HT1080 (cell line): ENCODE data around the gene TBC1D32. TPM values are rescaled to one million over a fixed set of nuclear protein-coding genes. Genes with fewer than 3 reads are reported as not detected.
"Not testable (repeated sequence)": the region's sequence is repeated elsewhere in the genome, so short reads cannot be mapped to it uniquely, and the experiment has no call there.

Experiments
- DNase-seq: peaks from one replicate; pipeline ENCODE4 v3.0.0-alpha.2; 2015; ENCODE audit warnings: low read depth
- polyA plus RNA-seq, 2 experiments: library from polyadenylated mRNA; depleted of rRNA; stranded (reverse); fragments of >200 nt; gene quantifications; 2 replicates each; pipeline ENCODE4 v1.2.3, GENCODE V29; 2015
- total RNA-seq: library from RNA; depleted of rRNA; stranded (reverse); fragments of >200 nt; shearing (Covaris generic); gene quantifications from 2 replicates; pipeline ENCODE4 v1.2.3, GENCODE V29; 2014; rRNA removed

The TBC1D32 gene
- total RNA-seq = 1.9 and 2.4 TPM in 2 replicates
- 1.6 and 3.2 TPM in 2 replicates for polyA plus RNA-seq (2015; cell fraction: cytosol; rRNA removed)
- polyA plus RNA-seq (2015; cell fraction: nucleus; rRNA removed) = 16.5 and 18.2 TPM in 2 replicates

- DNase-seq = peak; percentile 91
These were observed at the start of gene TBC1D32 for GRCh38 chr6:121334299-121335086. TBC1D32 (minus strand) TSS chr6:121334480; CDS start chr6:121334430, 50 bp downstream.

GRCh38 chr6:121383478-121383877 lies 49.2 kb upstream of the TBC1D32 start:
- DNase-seq = no peak

GRCh38 chr6:121382467-121383121 lies 48.3 kb upstream of the TBC1D32 start:
- DNase-seq = no peak

- no peak for DNase-seq
These were observed 42.1 kb upstream of the TBC1D32 start for GRCh38 chr6:121376411-121376810.

- not testable (repeated sequence) for DNase-seq
These were observed 39.9 kb upstream of the TBC1D32 start for GRCh38 chr6:121374219-121374618.

- DNase-seq = no peak
These were observed 31.5 kb upstream of the TBC1D32 start for GRCh38 chr6:121365536-121366521.

- DNase-seq = no peak
These were observed 22.3 kb upstream of the TBC1D32 start for GRCh38 chr6:121356575-121356974.

GRCh38 chr6:121354764-121355163 lies 20.5 kb upstream of the TBC1D32 start:
- no peak for DNase-seq

- DNase-seq = no peak
These were observed 18.7 kb upstream of the TBC1D32 start for GRCh38 chr6:121352941-121353340.

GRCh38 chr6:121351916-121352315 lies 17.6 kb upstream of the TBC1D32 start:
- DNase-seq = no peak

GRCh38 chr6:121349596-121349995 lies 15.3 kb upstream of the TBC1D32 start:
- no peak for DNase-seq

- DNase-seq = no peak
These were observed 13.2 kb upstream of the TBC1D32 start for GRCh38 chr6:121347484-121347883.

GRCh38 chr6:121344539-121344938 lies 10.3 kb upstream of the TBC1D32 start:
- DNase-seq = no peak

GRCh38 chr6:121339639-121340226 lies 5.5 kb upstream of the TBC1D32 start:
- DNase-seq = no peak

GRCh38 chr6:121338956-121339355 lies 4.7 kb upstream of the TBC1D32 start:
- no peak for DNase-seq

GRCh38 chr6:121338366-121338765 lies 4.1 kb upstream of the TBC1D32 start:
- no peak for DNase-seq

- DNase-seq = no peak
These were observed 1.1 kb upstream of the TBC1D32 start for GRCh38 chr6:121335087-121336008.

- not testable (repeated sequence) for DNase-seq
These were observed 586 bp downstream of the TBC1D32 start for GRCh38 chr6:121333694-121334093.

GRCh38 chr6:121333196-121333595 lies 1.1 kb downstream of the TBC1D32 start:
- DNase-seq = no peak

- no peak for DNase-seq
These were observed 3.8 kb downstream of the TBC1D32 start for GRCh38 chr6:121330516-121330915.
